ENCODE results near the gene LEFTY2.

- TF ChIP-seq ZNF274 (IDR thresholded peaks at IDR 0.05; ENCODE audit: low read depth, low read length): no peak
- TF ChIP-seq YY1 (IDR thresholded peaks at IDR 0.05; ENCODE audit: insufficient read depth, insufficient read length): no peak
These were observed 22.9 kb upstream of the LEFTY2 start for GRCh38 chr1:225963735-225964530.
